Liver (tissue), 9 donors: ENCODE results near the gene UPK3A. TPM values are rescaled to one million over a fixed set of nuclear protein-coding genes. Genes with fewer than 3 reads are reported as not detected.

Experiments used
- DNase-seq: peaks from one replicate; pipeline ENCODE4 v3.0.0-alpha.2; 2017; ENCODE audit warnings: low spot score
- H3K27ac ChIP-seq, 2 donors: one replicate each; pipeline ENCODE4 v1.7.0; 2013; ENCODE audit warnings: inconsistent platforms in 2 of 2, low read length in 2 of 2, control low read depth in 1 of 2, low read depth in 1 of 2, mild to moderate bottlenecking in 1 of 2
- H3K27me3 ChIP-seq, 4 donors: one replicate each; pipeline versions ENCODE4 v1.6.1 to v1.7.0; 2013; ENCODE audit warnings: low read length in 3 of 4, inconsistent platforms in 1 of 4, mild to moderate bottlenecking in 1 of 4, moderate library complexity in 1 of 4; ENCODE audit not compliant: control insufficient read depth in 4 of 4, insufficient read depth in 4 of 4
- H3K36me3 ChIP-seq, 4 donors: one replicate each; pipeline versions ENCODE4 v1.6.1 to v1.7.0; 2013; ENCODE audit warnings: low read length in 3 of 4, mild to moderate bottlenecking in 3 of 4, low read depth in 1 of 4, moderate library complexity in 1 of 4; ENCODE audit not compliant: control insufficient read depth in 4 of 4, insufficient read depth in 3 of 4
- H3K4me1 ChIP-seq, 4 donors: one replicate each; pipeline versions ENCODE4 v1.6.1 to v1.7.0; 2013; ENCODE audit warnings: low read length in 3 of 4, mild to moderate bottlenecking in 3 of 4, moderate library complexity in 1 of 4; ENCODE audit not compliant: control insufficient read depth in 4 of 4, insufficient read depth in 4 of 4
- H3K4me3 ChIP-seq, 3 donors: one replicate each; pipeline versions ENCODE4 v1.6.1 to v1.7.0; 2013; ENCODE audit warnings: low read length in 3 of 3, control low read depth in 1 of 3, low read depth in 1 of 3, mild to moderate bottlenecking in 1 of 3
- H3K9ac ChIP-seq, 2 donors: one replicate each; pipeline ENCODE4 v1.7.0; 2013; ENCODE audit warnings: low read length in 2 of 2, mild to moderate bottlenecking in 2 of 2, moderate library complexity in 2 of 2, control low read depth in 1 of 2, low read depth in 1 of 2
- H3K9me3 ChIP-seq, 4 donors: one replicate each; pipeline versions ENCODE4 v1.6.1 to v1.7.0; 2013; ENCODE audit warnings: low read length in 3 of 4; ENCODE audit not compliant: control insufficient read depth in 4 of 4
- ATF3 ChIP-seq: IDR thresholded peaks from 2 replicates; pipeline ENCODE4 v1.6.1; 2016; ENCODE audit warnings: antibody characterized with exemption
- EGR1 ChIP-seq, 2 donors: IDR thresholded peaks; 2 replicates each; pipeline ENCODE4 v1.6.1; 2016 to 2018; ENCODE audit warnings: antibody characterized with exemption in 2 of 2, low read depth in 2 of 2
- FOXA1 ChIP-seq: IDR thresholded peaks from 2 replicates; pipeline ENCODE4 v1.6.1; 2016; ENCODE audit warnings: antibody characterized with exemption
- FOXA2 ChIP-seq: IDR thresholded peaks from 2 replicates; pipeline ENCODE4 v1.6.1; 2016; ENCODE audit warnings: antibody characterized with exemption
- GABPA ChIP-seq, 2 donors: IDR thresholded peaks in 1 of 2; conservative IDR thresholded peaks in 1 of 2; 2 replicates each; pipeline ENCODE4 v1.6.1; 2016; ENCODE audit warnings: antibody characterized with exemption in 2 of 2, mild to moderate bottlenecking in 1 of 2, moderate library complexity in 1 of 2
- HNF4A ChIP-seq, 2 donors: conservative IDR thresholded peaks; 2 replicates each; pipeline ENCODE4 v1.6.1; 2016; ENCODE audit warnings: antibody characterized with exemption in 2 of 2, mild to moderate bottlenecking in 2 of 2
- HNF4G ChIP-seq: IDR thresholded peaks from 2 replicates; pipeline ENCODE4 v1.6.1; 2016; ENCODE audit warnings: antibody characterized with exemption
- JUND ChIP-seq, 2 donors: IDR thresholded peaks; 2 replicates each; pipeline ENCODE4 v1.6.1; 2016; ENCODE audit warnings: antibody characterized with exemption in 2 of 2
- NR2F2 ChIP-seq: IDR thresholded peaks from 2 replicates; pipeline ENCODE4 v1.6.1; 2016; ENCODE audit warnings: antibody characterized with exemption
- RAD21 ChIP-seq, 2 donors: IDR thresholded peaks; 2 replicates each; pipeline ENCODE4 v1.6.1; 2016; ENCODE audit warnings: antibody characterized with exemption in 2 of 2, mild to moderate bottlenecking in 2 of 2
- RXRA ChIP-seq, 2 donors: IDR thresholded peaks; 2 replicates each; pipeline ENCODE4 v1.6.1; 2017 to 2018; ENCODE audit warnings: antibody characterized with exemption in 2 of 2, mild to moderate bottlenecking in 1 of 2
- SP1 ChIP-seq: IDR thresholded peaks from 2 replicates; pipeline ENCODE4 v1.6.1; 2018; ENCODE audit warnings: antibody characterized with exemption, mild to moderate bottlenecking
- TAF1 ChIP-seq: conservative IDR thresholded peaks from 2 replicates; pipeline ENCODE4 v1.6.1; 2016; ENCODE audit warnings: antibody characterized with exemption, mild to moderate bottlenecking
- YY1 ChIP-seq: IDR thresholded peaks from 2 replicates; pipeline ENCODE4 v1.6.1; 2016; ENCODE audit warnings: antibody characterized with exemption, mild to moderate bottlenecking
- ZBTB33 ChIP-seq: IDR thresholded peaks from 2 replicates; pipeline ENCODE4 v1.6.1; 2016; ENCODE audit warnings: antibody characterized with exemption
- WGBS: extraction: QIAGEN DNeasy Blood & Tissue Kit; methylation state at CpG from one replicate; pipeline ENCODE4 v1.1.7; 2013; 5-methylcytosine and 5-hydroxymethylcytosine counted together
- polyA plus RNA-seq, 2 donors: library from polyadenylated mRNA; stranded (reverse) in 1 of 2; unstranded in 1 of 2; fragments of 200-250 nt in 1 of 2; fragments of >200 nt in 1 of 2; fragmentation: Nextera tagmentation in 1 of 2; extraction: Ambion mirVana in 1 of 2; gene quantifications; one replicate each; pipeline versions ENCODE4 v1.2.1 to v1.2.3, GENCODE V29; 2013 to 2015
- total RNA-seq, 2 donors: library from RNA; depleted of rRNA; stranded (reverse); fragments of >200 nt; gene quantifications; one replicate each; pipeline ENCODE4 v1.2.3, GENCODE V29; 2014
- TF ChIP-seq, protein P1 (sequence below): IDR thresholded peaks from 2 replicates; pipeline ENCODE4 v1.6.1; 2016; ENCODE audit warnings: antibody characterized with exemption, mild to moderate bottlenecking
- TF ChIP-seq, protein P2 (sequence below): fragments of 150-350 bp; IDR thresholded peaks from 2 replicates; pipeline ENCODE4 v1.5.1; 2017; ENCODE audit warnings: improper control_type of control experiment, low read depth, low read length; ENCODE audit not compliant: missing input control
- TF ChIP-seq, protein P3 (sequence below): IDR thresholded peaks from 2 replicates; pipeline ENCODE4 v1.6.1; 2016; ENCODE audit warnings: antibody characterized with exemption
- donor health status: healthy.
- donor health status: healthy.
- donor health status: healthy.
- donor health status: healthy.
- donor health status: healthy.

The UPK3A gene
- total and polyA plus RNA-seq, 4 donors = 0.42 TPM; not detected in 3

DNA sequence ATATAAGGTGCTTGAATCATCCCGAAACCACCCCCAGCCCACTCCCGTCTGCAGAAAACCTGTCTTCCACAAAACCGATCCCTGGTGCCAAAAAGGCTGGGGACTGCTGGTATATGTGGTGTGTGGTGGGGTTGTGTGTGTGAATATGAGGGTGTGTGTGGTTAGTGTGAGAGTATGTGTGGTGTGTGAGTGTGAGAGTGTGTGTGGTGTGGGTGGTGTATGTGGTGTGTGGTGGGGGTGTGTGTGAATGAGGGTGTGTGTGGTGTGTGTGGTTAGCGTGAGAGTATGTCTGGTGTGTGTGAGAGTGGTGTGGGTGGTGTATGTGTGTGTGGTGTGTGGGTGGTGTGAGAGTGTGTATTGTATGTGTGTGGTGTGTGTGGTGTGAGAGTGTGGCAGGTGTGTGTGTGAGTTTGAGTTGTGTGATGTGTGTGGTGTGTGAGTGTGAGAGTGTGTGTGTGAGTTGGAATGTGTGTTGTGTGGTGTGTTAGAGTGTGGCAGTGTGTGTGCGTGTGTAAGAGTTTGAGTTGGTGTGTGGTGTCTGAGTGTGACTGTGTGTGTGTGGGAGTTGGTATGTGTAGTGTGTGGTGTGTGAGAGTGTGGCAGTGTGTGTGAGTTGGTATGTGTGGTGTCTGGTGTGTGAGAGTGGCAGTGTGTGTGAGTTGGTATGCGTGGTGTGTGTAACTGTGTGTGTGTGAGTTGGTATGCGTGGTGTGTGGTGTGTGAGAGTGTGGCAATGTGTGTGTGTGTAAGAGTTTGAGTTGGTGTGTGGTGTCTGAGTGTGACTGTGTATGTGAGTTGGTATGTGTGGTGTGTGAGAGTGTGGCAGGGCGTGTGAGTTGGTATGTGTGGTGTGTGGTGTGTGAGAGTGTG, 6.5 kb downstream of the UPK3A start:
- no peak for TF ChIP-seq EGR1 (IDR thresholded peaks at IDR 0.05; ENCODE audit: low read depth in 2 of 2)
- no peak for TF ChIP-seq NR2F2
- TF ChIP-seq HNF4A (conservative IDR thresholded peaks at IDR 0.05) = no peak
- no peak for TF ChIP-seq FOXA1
- TF ChIP-seq JUND (IDR thresholded peaks at IDR 0.05) = no peak
- TF ChIP-seq, protein P1, sequence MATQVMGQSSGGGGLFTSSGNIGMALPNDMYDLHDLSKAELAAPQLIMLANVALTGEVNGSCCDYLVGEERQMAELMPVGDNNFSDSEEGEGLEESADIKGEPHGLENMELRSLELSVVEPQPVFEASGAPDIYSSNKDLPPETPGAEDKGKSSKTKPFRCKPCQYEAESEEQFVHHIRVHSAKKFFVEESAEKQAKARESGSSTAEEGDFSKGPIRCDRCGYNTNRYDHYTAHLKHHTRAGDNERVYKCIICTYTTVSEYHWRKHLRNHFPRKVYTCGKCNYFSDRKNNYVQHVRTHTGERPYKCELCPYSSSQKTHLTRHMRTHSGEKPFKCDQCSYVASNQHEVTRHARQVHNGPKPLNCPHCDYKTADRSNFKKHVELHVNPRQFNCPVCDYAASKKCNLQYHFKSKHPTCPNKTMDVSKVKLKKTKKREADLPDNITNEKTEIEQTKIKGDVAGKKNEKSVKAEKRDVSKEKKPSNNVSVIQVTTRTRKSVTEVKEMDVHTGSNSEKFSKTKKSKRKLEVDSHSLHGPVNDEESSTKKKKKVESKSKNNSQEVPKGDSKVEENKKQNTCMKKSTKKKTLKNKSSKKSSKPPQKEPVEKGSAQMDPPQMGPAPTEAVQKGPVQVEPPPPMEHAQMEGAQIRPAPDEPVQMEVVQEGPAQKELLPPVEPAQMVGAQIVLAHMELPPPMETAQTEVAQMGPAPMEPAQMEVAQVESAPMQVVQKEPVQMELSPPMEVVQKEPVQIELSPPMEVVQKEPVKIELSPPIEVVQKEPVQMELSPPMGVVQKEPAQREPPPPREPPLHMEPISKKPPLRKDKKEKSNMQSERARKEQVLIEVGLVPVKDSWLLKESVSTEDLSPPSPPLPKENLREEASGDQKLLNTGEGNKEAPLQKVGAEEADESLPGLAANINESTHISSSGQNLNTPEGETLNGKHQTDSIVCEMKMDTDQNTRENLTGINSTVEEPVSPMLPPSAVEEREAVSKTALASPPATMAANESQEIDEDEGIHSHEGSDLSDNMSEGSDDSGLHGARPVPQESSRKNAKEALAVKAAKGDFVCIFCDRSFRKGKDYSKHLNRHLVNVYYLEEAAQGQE = no peak
- TF ChIP-seq RXRA (IDR thresholded peaks at IDR 0.05) = no peak
- TF ChIP-seq TAF1 = no peak
- TF ChIP-seq YY1 = no peak
- TF ChIP-seq, protein P2, sequence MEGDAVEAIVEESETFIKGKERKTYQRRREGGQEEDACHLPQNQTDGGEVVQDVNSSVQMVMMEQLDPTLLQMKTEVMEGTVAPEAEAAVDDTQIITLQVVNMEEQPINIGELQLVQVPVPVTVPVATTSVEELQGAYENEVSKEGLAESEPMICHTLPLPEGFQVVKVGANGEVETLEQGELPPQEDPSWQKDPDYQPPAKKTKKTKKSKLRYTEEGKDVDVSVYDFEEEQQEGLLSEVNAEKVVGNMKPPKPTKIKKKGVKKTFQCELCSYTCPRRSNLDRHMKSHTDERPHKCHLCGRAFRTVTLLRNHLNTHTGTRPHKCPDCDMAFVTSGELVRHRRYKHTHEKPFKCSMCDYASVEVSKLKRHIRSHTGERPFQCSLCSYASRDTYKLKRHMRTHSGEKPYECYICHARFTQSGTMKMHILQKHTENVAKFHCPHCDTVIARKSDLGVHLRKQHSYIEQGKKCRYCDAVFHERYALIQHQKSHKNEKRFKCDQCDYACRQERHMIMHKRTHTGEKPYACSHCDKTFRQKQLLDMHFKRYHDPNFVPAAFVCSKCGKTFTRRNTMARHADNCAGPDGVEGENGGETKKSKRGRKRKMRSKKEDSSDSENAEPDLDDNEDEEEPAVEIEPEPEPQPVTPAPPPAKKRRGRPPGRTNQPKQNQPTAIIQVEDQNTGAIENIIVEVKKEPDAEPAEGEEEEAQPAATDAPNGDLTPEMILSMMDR = no peak
- TF ChIP-seq SP1 = no peak
- no peak for TF ChIP-seq RAD21 (IDR thresholded peaks at IDR 0.05)
- TF ChIP-seq GABPA (IDR thresholded peaks at IDR 0.05 in 1 of 2, conservative IDR thresholded peaks at IDR 0.05 in 1 of 2) = no peak
- no peak for TF ChIP-seq ATF3
- TF ChIP-seq HNF4G = no peak
- TF ChIP-seq ZBTB33 = no peak
- TF ChIP-seq, protein P3, sequence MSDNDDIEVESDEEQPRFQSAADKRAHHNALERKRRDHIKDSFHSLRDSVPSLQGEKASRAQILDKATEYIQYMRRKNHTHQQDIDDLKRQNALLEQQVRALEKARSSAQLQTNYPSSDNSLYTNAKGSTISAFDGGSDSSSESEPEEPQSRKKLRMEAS = no peak
- TF ChIP-seq FOXA2 = no peak

More for the DNA sequence above, 6.5 kb downstream of the UPK3A start:
- H3K4me1 ChIP-seq = no peaks in the 10 kb centered on the region
- H3K36me3 ChIP-seq = no peaks in the 10 kb centered on the region
- H3K27me3 ChIP-seq = no peaks in the 10 kb centered on the region
- no peak overlapping the region for H3K27ac ChIP-seq
- DNase-seq = no peak
- H3K9ac ChIP-seq = no peak overlapping the region
- H3K4me3 ChIP-seq = no peak overlapping the region
- H3K9me3 ChIP-seq = no peaks in the 10 kb centered on the region
- 92% methylated on average over 8 of the region's 8 CpGs for WGBS
